Measurements from ENCODE around the gene CSMD2.
"Not testable (repeated sequence)": the region's sequence is repeated elsewhere in the genome, so short reads cannot be mapped to it uniquely, and the experiment has no call there.

The CSMD2 gene

GRCh38 chr1:34188418-34188817 lies 23.4 kb upstream of the CSMD2 start:
- Histone ChIP-seq H3K4me3 (no peak overlapping the region), H3K27ac (no peak overlapping the region)
- TF ChIP-seq CTCF (IDR thresholded peaks at IDR 0.05) = no peak
- no peak for DNase-seq (ENCODE audit: low spot score)

GRCh38 chr1:34186741-34187494 lies 21.9 kb upstream of the CSMD2 start:
- TF ChIP-seq CTCF (IDR thresholded peaks at IDR 0.05) = no peak
- Histone ChIP-seq H3K4me3 (no peak overlapping the region), H3K27ac (no peak overlapping the region)
- DNase-seq (ENCODE audit: low spot score) = no peak

GRCh38 chr1:34183381-34183780 lies 18.4 kb upstream of the CSMD2 start:
- not testable (repeated sequence) for H3K27ac ChIP-seq; H3K4me3 ChIP-seq; DNase-seq (ENCODE audit: low spot score)

- H3K27ac ChIP-seq = no peak overlapping the region
- H3K4me3 ChIP-seq = no peak overlapping the region
- DNase-seq (ENCODE audit: low spot score) = no peak
- no peak for TF ChIP-seq CTCF (IDR thresholded peaks at IDR 0.05)
These were observed 13.0 kb upstream of the CSMD2 start for GRCh38 chr1:34178072-34178471.

- DNase-seq (ENCODE audit: low spot score) = no peak
- no peak within 1 kb of the TSS for H3K27ac ChIP-seq
- H3K4me3 ChIP-seq = no peak within 1 kb of the TSS
- TF ChIP-seq CTCF (IDR thresholded peaks at IDR 0.05) = no peak
These were observed 12.0 kb upstream of the CSMD2 start, which contains the start of gene C1orf94 for GRCh38 chr1:34176830-34177603. Gene C1orf94 (plus strand): TSS chr1:34176907. CDS start chr1:34177790, 883 bp downstream.

- no peak for TF ChIP-seq CTCF (IDR thresholded peaks at IDR 0.05)
- Histone ChIP-seq H3K4me3 (no peak overlapping the region), H3K27ac (no peak overlapping the region)
- DNase-seq (ENCODE audit: low spot score) = no peak
These were observed 10.7 kb upstream of the CSMD2 start for GRCh38 chr1:34175744-34176143.

- H3K4me3 ChIP-seq = no peak overlapping the region
- no peak overlapping the region for H3K27ac ChIP-seq
- DNase-seq (ENCODE audit: low spot score) = no peak
- TF ChIP-seq CTCF (IDR thresholded peaks at IDR 0.05) = no peak
These were observed 2.4 kb upstream of the CSMD2 start for GRCh38 chr1:34167389-34167788.

All from coronary artery (tissue), 2 donors.